ENCODE results near the gene TMEM179. TPM values are rescaled to one million over a fixed set of nuclear protein-coding genes. Genes with fewer than 3 reads are reported as not detected.
"Not testable (repeated sequence)": the region's sequence is repeated elsewhere in the genome, so short reads cannot be mapped to it uniquely, and the experiment has no call there.

TMEM179 gene
- total RNA-seq, result not detected

DNA sequence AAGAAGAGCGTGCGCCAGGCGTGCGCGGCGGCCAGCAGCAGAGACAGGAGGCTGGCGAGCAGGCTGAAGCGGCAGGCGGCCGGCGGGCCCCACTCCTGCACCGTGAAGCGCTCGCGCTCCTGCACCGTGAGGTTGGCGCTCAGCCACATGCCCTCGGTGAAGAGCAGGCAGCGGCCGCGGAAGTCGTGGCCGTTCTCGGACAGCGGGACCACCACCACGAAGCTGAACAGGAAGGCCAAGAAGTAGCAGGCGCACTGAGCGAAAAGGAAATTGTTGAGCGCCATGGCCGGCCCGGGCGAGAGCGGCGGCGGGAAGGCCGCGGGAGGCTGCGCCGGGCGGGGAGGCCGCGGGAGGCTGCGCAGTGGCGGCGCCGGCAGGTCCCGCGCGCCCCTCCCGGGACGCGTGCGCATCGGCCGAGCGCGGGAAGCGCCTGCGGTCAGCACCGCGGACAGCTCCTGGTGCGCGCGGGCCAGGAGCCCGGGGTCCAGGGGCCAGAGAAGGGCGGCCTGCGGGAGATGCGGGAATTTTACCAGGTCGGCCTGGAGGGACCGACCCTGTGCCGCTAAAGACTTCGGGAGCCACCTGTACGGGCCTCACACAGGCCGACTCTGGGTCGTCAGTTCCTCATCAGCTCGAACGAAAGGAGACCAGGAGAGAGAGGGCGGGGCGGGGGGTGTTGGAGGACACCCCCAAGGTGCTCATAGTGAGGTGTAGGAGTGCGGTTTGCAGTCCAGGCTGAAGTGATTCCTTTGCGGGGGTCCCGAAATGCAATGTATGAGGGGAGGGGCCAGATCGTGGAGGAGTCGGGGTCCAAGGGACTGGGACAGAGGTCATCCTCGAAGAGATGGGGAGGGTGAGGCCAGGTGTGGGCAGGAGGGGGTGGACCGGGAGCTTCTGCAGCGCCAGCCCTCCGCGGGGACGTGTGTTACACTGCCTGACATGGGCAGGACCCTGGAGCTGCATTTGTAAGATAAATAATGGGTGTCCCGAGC is at the start of gene TMEM179:
Gene TMEM179, minus strand, starts transcription at position 315 of the 992 bp plus-strand sequence. Its CDS starts 31 bp downstream, at position 284.
- 9 to 10% methylated on average over 60 to 73 of the region's 91 CpGs for WGBS, 2 donors
- intact Hi-C loops (cut with DNase I; ENCODE audit: low total_unique reads), result no loop called here

GRCh38 chr14:104654119-104654518 is 49.5 kb upstream of the TMEM179 start:
- WGBS, 2 donors, result 87 to 88% methylated on average over 6 of the region's 6 CpGs
- intact Hi-C loops (cut with DNase I; ENCODE audit: low total_unique reads), result no loop called here

More for the DNA sequence above, at the start of gene TMEM179:
- no peak for TF ChIP-seq POLR2A (IDR thresholded peaks at IDR 0.05)
- TF ChIP-seq, protein P1, sequence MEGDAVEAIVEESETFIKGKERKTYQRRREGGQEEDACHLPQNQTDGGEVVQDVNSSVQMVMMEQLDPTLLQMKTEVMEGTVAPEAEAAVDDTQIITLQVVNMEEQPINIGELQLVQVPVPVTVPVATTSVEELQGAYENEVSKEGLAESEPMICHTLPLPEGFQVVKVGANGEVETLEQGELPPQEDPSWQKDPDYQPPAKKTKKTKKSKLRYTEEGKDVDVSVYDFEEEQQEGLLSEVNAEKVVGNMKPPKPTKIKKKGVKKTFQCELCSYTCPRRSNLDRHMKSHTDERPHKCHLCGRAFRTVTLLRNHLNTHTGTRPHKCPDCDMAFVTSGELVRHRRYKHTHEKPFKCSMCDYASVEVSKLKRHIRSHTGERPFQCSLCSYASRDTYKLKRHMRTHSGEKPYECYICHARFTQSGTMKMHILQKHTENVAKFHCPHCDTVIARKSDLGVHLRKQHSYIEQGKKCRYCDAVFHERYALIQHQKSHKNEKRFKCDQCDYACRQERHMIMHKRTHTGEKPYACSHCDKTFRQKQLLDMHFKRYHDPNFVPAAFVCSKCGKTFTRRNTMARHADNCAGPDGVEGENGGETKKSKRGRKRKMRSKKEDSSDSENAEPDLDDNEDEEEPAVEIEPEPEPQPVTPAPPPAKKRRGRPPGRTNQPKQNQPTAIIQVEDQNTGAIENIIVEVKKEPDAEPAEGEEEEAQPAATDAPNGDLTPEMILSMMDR (IDR thresholded peaks at IDR 0.05), result no peak
- peak in 1 of 2 donors; percentile 80 for DNase-seq (ENCODE audit: low spot score in 2 of 2)
- H3K4me3 ChIP-seq (ENCODE audit: low read depth, poor library complexity, severe bottlenecking), result no peak within 1 kb of the TSS

GRCh38 chr14:104653130-104653920 is 48.8 kb upstream of the TMEM179 start:
- H3K4me3 ChIP-seq (ENCODE audit: low read depth, poor library complexity, severe bottlenecking); DNase-seq (ENCODE audit: low spot score in 2 of 2); intact Hi-C loops (cut with DNase I; ENCODE audit: low total_unique reads): not testable (repeated sequence)
- WGBS, 2 donors, result 93 to 98% methylated on average over 30 to 49 of the region's 52 CpGs

More at GRCh38 chr14:104654119-104654518, 49.5 kb upstream of the TMEM179 start:
- TF ChIP-seq POLR2A (IDR thresholded peaks at IDR 0.05), result no peak
- TF ChIP-seq, protein P1 (IDR thresholded peaks at IDR 0.05), result peak in 1 of 3 donors; percentile 83
- H3K4me3 ChIP-seq (ENCODE audit: low read depth, poor library complexity, severe bottlenecking), result no peak overlapping the region
- DNase-seq (ENCODE audit: low spot score in 2 of 2), result no peak

- 90 to 98% methylated on average over 9 of the region's 9 CpGs for WGBS, 2 donors
- no peak for TF ChIP-seq POLR2A (IDR thresholded peaks at IDR 0.05)
- TF ChIP-seq, protein P1 (IDR thresholded peaks at IDR 0.05), result no peak
- no peak overlapping the region for H3K4me3 ChIP-seq (ENCODE audit: low read depth, poor library complexity, severe bottlenecking)
- peak in 1 of 2 donors; percentile 75 for DNase-seq (ENCODE audit: low spot score in 2 of 2)
- intact Hi-C loops (cut with DNase I; ENCODE audit: low total_unique reads), result no loop called here
Measured at GRCh38 chr14:104652386-104652785, 47.8 kb upstream of the TMEM179 start.

DNA sequence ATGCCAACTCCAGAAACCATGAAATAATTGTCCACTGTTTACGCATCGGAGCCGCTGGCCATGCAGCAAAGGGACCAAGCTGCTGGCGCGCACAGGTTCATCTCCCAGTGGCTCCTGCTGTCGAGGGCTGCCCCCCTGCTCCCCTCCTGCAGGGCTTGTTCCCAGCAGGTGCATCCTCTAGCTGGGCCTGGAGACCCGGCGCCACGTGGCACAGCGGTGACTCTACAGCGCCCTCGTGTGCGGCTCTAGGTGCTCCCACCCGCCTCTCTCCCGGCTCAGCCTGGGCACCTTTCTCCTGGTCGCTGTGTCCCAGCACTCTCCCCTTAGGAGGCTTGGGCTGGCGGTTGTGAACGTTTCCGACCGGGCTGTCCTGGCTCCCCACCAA is 47.3 kb upstream of the TMEM179 start:
- TF ChIP-seq POLR2A (IDR thresholded peaks at IDR 0.05), result no peak
- TF ChIP-seq, protein P1 (IDR thresholded peaks at IDR 0.05), result no peak
- intact Hi-C loops (cut with DNase I; ENCODE audit: low total_unique reads), result loop anchor here (2.0 kb wide), 1 partner anchor 57 kb away; no protein-coding TSS in a partner anchor
- 83 to 88% methylated on average over 20 of the region's 20 CpGs for WGBS, 2 donors
- peak in 1 of 2 donors; percentile 77 for DNase-seq (ENCODE audit: low spot score in 2 of 2)
- H3K4me3 ChIP-seq (ENCODE audit: low read depth, poor library complexity, severe bottlenecking), result no peak overlapping the region

Data from lower leg skin (tissue), 4 donors.